Vagina (tissue), 2 donors: ENCODE measurements around the gene GGT7. TPM values are rescaled to one million over a fixed set of nuclear protein-coding genes. Genes with fewer than 3 reads are reported as not detected.
"Not testable (repeated sequence)": the region's sequence is repeated elsewhere in the genome, so short reads cannot be mapped to it uniquely, and the experiment has no call there.

Experiments used
- DNase-seq, 2 donors: peaks; one replicate each; pipeline ENCODE4 v3.0.0-alpha.2; 2017; ENCODE audit errors: extremely low spot score in 2 of 2
- H3K27ac ChIP-seq: fragments of 200-600 bp; sonication (generic); one replicate; pipeline ENCODE4 v1.5.1; 2019
- H3K27me3 ChIP-seq: fragments of 200-600 bp; sonication (generic); one replicate; pipeline ENCODE4 v1.5.1; 2019
- H3K36me3 ChIP-seq, 2 donors: fragments of 200-600 bp; sonication (generic); one replicate each; pipeline ENCODE4 v1.5.1; 2017 to 2019
- H3K4me1 ChIP-seq: fragments of 200-600 bp; sonication (generic); one replicate; pipeline ENCODE4 v1.5.1; 2019
- H3K4me3 ChIP-seq, 2 donors: fragments of 200-600 bp; sonication (generic); 1 replicate in 1 of 2; 2 replicates in 1 of 2; pipeline ENCODE4 v1.5.1; 2016 to 2019
- H3K9me3 ChIP-seq: fragments of 200-600 bp; sonication (generic); one replicate; pipeline ENCODE4 v1.5.1; 2019
- CTCF ChIP-seq, 3 experiments: fragments of 450-650 bp in 2 of 3; fragments of 200-600 bp in 1 of 3; sonication (generic) in 1 of 3; IDR thresholded peaks; one replicate each; pipeline ENCODE4 v1.5.1; 2017 to 2019; ENCODE audit warnings: antibody characterized with exemption in 3 of 3, mild to moderate bottlenecking in 2 of 3, moderate library complexity in 2 of 3
- POLR2A ChIP-seq, 2 donors: fragments of 450-650 bp; IDR thresholded peaks; one replicate each; pipeline ENCODE4 v1.6.1; 2017; ENCODE audit warnings: antibody characterized with exemption in 2 of 2, mild to moderate bottlenecking in 2 of 2, moderate library complexity in 2 of 2
- POLR2AphosphoS5 ChIP-seq, 2 donors: sonication (generic); formaldehyde crosslinking; IDR thresholded peaks; one replicate each; pipeline ENCODE4 v1.9.0; 2017; ENCODE audit warnings: antibody characterized with exemption in 2 of 2, mild to moderate bottlenecking in 2 of 2, low read depth in 1 of 2; ENCODE audit not compliant: insufficient read depth in 1 of 2
- intact Hi-C: fragments of 100-400 bp; cut with DNase I; formaldehyde crosslinking; loops from one replicate; pipeline ENCODE4 v1.15.1; 2023
- total RNA-seq: library from RNA; depleted of rRNA; stranded (reverse); fragments of >200 nt; gene quantifications from one replicate; pipeline ENCODE4 v1.2.3, GENCODE V29; 2016

GGT7 gene
- total RNA-seq, 1 donor from 2014 or later: 18.9 TPM

- H3K36me3 ChIP-seq: peaks cover 0 to 2% of the 10 kb centered on the region in 2 donors
- H3K9me3 ChIP-seq: no peaks in the 10 kb centered on the region
- intact Hi-C loops: no loop called here
- H3K27me3 ChIP-seq: no peaks in the 10 kb centered on the region
- no peak overlapping the region for H3K4me3 ChIP-seq
- H3K27ac ChIP-seq: no peak overlapping the region
- no peaks in the 10 kb centered on the region for H3K4me1 ChIP-seq
- no peak for DNase-seq
- TF ChIP-seq POLR2AphosphoS5 (IDR thresholded peaks at IDR 0.05; ENCODE audit: insufficient read depth in 1 of 2, low read depth in 1 of 2) (no peak), POLR2A (IDR thresholded peaks at IDR 0.05) (no peak), CTCF (IDR thresholded peaks at IDR 0.05) (no peak)
These were observed 43.2 kb upstream of the GGT7 start for GRCh38 chr20:34915749-34916455.

- DNase-seq: no peak
- no peaks in the 10 kb centered on the region for H3K27me3 ChIP-seq
- no peak overlapping the region for H3K4me3 ChIP-seq
- no peaks in the 10 kb centered on the region for H3K36me3 ChIP-seq
- H3K9me3 ChIP-seq: no peaks in the 10 kb centered on the region
- H3K27ac ChIP-seq: no peak overlapping the region
- no peaks in the 10 kb centered on the region for H3K4me1 ChIP-seq
- intact Hi-C loops: no loop called here
- TF ChIP-seq POLR2AphosphoS5 (IDR thresholded peaks at IDR 0.05; ENCODE audit: insufficient read depth in 1 of 2, low read depth in 1 of 2) (no peak), CTCF (IDR thresholded peaks at IDR 0.05) (no peak), POLR2A (IDR thresholded peaks at IDR 0.05) (no peak)
These were observed 42.5 kb upstream of the GGT7 start for GRCh38 chr20:34915131-34915530.

DNA sequence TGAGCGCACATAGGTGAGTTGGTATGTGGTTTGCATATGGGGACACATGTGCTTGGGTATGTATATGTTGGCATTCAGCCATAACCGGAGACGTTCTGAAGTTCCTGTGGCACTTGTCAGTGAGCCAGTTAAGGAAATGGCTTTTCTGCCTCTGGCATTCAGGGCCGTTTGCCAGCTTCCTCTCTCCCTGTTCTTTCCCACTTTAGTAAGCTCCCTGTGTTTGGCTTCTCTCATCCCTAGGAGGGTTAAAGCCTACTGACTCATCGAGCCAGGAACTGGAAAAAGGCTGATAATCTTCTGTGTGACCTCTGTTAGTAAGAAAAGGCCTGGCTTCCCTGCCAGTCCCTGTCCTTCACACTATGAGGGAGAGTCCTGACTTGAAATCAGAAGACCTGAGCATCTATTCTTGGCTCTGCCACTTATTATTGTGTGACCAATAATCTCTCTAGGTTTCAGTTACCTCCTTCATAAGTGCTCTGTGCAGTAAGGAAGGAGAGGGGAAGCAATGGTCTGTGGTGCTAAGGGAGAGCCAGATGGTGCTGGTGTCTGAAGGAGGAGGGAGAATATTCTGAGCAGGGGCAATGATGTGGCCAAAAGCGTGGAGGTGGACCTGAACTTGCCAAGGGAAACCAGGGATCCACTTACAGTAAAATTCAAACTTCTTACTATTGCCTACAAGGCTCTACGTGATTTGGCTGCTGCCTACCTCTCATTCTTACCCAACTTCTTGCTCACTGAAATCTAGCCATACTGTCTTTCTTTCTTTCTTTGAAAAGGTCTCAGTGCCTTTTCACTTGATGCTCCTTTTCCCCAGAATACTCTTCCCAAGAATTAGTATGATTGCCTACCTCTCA is 35.2 kb upstream of the GGT7 start:
- peaks cover 20% of the 10 kb centered on the region for H3K4me1 ChIP-seq
- no peak for DNase-seq
- H3K27me3 ChIP-seq: no peaks in the 10 kb centered on the region
- H3K4me3 ChIP-seq: no peak overlapping the region
- intact Hi-C loops: no loop called here
- TF ChIP-seq POLR2A (IDR thresholded peaks at IDR 0.05) (no peak), POLR2AphosphoS5 (IDR thresholded peaks at IDR 0.05; ENCODE audit: insufficient read depth in 1 of 2, low read depth in 1 of 2) (peak in 1 of 2 donors; percentile 69), CTCF (IDR thresholded peaks at IDR 0.05) (no peak)
- no peaks in the 10 kb centered on the region for H3K36me3 ChIP-seq
- no peaks in the 10 kb centered on the region for H3K9me3 ChIP-seq
- peak overlapping the region; percentile 47 for H3K27ac ChIP-seq

- no peak for TF ChIP-seq CTCF (IDR thresholded peaks at IDR 0.05)
- TF ChIP-seq POLR2AphosphoS5 (IDR thresholded peaks at IDR 0.05; ENCODE audit: insufficient read depth in 1 of 2, low read depth in 1 of 2): no peak
- TF ChIP-seq POLR2A (IDR thresholded peaks at IDR 0.05): no peak
- intact Hi-C loops: no loop called here
- Histone ChIP-seq H3K27me3 (no peaks in the 10 kb centered on the region), H3K4me3 (no peak overlapping the region), H3K4me1 (peaks cover 23% of the 10 kb centered on the region), H3K9me3 (no peaks in the 10 kb centered on the region), H3K27ac (no peak overlapping the region), H3K36me3 (no peaks in the 10 kb centered on the region)
- no peak for DNase-seq
These were observed 31.6 kb upstream of the GGT7 start for GRCh38 chr20:34904202-34904621.

DNA sequence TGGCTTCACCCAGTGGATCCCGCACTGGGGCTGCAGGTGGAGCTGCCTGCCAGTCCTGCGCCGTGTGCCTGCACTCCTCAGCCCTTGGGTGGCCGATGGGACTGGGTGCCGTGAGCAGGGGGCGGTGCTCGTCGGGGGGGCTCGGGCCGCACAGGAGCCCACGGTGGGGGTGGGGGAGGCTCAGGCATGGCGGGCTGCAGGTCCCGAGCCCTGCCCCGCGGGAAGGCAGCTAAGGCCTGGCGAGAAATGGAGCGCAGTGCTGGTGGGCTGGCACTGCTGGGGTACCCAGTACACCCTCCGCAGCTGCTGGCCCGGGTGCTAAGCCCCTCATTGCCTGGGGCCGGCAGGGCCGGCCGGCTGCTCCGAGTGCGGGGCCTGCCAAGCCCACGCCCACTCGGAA is 26.1 kb upstream of the GGT7 start:
- H3K4me3 ChIP-seq, H3K27me3 ChIP-seq, H3K9me3 ChIP-seq, H3K4me1 ChIP-seq, H3K36me3 ChIP-seq, H3K27ac ChIP-seq, intact Hi-C loops, DNase-seq: not testable (repeated sequence)

- H3K36me3 ChIP-seq, H3K27ac ChIP-seq, DNase-seq, H3K27me3 ChIP-seq, intact Hi-C loops, H3K9me3 ChIP-seq, H3K4me3 ChIP-seq, H3K4me1 ChIP-seq: not testable (repeated sequence)
These were observed 25.5 kb upstream of the GGT7 start for GRCh38 chr20:34898129-34898528.
